NOMO-1 treated with dmso at 0.1 percent for 144 hours (cell line): Measurements from ENCODE around the gene TMEM244.
"Not testable (repeated sequence)": the region's sequence is repeated elsewhere in the genome, so short reads cannot be mapped to it uniquely, and the experiment has no call there.

Experiments
- DNase-seq: peaks from one replicate; lab custom pipeline; 2025; ENCODE audit not compliant: unreplicated experiment; lab: John Stamatoyannopoulos, UW

TMEM244 gene

GRCh38 chr6:129860908-129861665, at the start of gene TMEM244:
Gene TMEM244, minus strand, starts transcription at chr6:129861315. Its CDS starts 127 bp downstream, at chr6:129861188.
- DNase-seq: no peak

DNA sequence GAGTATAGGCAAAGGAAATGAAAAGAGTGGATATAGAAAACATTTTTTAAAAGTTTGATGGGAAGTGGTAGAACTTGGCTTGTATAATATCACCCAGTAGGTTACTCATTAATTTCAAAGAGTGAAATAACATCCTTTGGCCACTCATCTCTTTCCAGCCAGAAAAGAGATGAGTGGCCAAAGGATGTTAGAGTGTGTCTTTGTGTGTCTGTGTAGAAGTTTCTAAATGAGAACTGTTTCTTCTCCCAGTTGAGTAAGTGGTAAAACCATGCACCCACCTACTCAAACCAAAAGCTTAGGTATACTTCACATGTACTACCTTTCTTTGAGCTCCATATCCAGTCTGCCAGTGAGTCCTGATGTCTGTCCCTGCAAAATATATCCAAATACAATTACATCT, 47.7 kb upstream of the TMEM244 start:
- no peak for DNase-seq

DNA sequence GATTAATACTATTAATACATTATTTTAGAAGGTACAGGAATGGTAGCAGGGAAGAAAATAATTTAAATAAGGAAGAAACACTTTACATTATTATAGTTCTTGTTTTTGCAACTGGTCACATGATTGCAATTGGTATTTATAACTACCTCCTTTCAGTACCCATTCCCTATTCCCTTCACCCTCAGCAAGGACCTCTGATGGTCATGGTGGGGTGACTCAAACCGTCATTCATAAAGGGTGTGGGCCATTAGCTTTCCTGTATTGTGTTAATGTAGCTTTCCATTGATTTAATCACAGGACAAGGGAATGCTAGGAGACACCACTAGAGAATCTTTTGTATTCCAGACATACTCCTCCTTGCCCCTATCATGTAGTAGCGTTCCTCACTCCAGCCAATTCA, 47.2 kb upstream of the TMEM244 start:
- no peak for DNase-seq

- no peak for DNase-seq
These were observed 45.5 kb upstream of the TMEM244 start for GRCh38 chr6:129906515-129907077.

GRCh38 chr6:129903082-129903481, 42.0 kb upstream of the TMEM244 start:
- DNase-seq: no peak

- DNase-seq: no peak
These were observed 41.6 kb upstream of the TMEM244 start for GRCh38 chr6:129902681-129903080.

GRCh38 chr6:129901910-129902309, 40.8 kb upstream of the TMEM244 start:
- DNase-seq: no peak

- DNase-seq: peak; percentile 21
These were observed 34.6 kb upstream of the TMEM244 start for GRCh38 chr6:129895692-129896091.

GRCh38 chr6:129894921-129895320, 33.8 kb upstream of the TMEM244 start:
- DNase-seq: peak; percentile 48

- DNase-seq: no peak
These were observed 32.5 kb upstream of the TMEM244 start for GRCh38 chr6:129893640-129894039.

GRCh38 chr6:129890701-129891100, 29.6 kb upstream of the TMEM244 start:
- no peak for DNase-seq

GRCh38 chr6:129890164-129890563, 29.0 kb upstream of the TMEM244 start:
- DNase-seq: no peak

DNA sequence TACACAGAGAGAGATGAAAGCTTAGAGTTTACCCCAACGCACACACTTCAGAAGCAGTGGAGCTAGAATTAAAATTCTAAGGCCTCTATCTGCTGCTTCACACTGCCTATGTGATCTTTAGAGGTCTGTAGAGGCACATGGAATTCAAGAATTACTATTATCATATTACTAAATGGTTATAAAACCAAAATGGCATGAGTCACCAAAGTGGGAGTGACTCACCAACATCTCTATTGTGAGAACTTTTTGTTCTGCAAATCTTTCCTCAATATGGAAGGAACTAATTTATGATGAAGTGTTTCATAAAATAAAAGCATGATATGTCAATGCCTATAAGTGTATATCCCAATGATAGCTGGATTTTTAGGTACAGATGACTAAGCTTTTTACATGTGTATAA, 28.5 kb upstream of the TMEM244 start:
- DNase-seq: no peak

GRCh38 chr6:129886401-129887155, 25.5 kb upstream of the TMEM244 start:
- no peak for DNase-seq

DNA sequence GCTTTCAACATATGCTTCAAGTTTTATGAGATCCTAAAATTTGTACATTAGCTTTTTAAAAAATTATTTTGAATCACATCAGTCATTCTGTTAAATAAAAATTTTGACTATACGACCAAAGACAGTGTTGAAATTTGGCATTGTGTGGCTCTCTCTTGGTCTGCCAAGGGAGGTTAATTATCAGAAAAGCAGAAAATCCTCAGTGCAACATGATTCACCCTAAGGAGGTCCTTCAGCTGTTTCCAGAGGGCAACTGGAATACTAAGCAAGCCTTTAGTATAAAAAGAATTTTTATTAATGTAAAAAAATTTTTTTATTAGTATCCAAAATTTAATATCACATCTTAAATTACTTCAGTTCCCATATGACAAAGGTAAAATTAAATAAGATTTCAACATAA, 23.1 kb upstream of the TMEM244 start:
- DNase-seq: no peak

GRCh38 chr6:129882510-129883023, 21.5 kb upstream of the TMEM244 start:
- DNase-seq: no peak

DNA sequence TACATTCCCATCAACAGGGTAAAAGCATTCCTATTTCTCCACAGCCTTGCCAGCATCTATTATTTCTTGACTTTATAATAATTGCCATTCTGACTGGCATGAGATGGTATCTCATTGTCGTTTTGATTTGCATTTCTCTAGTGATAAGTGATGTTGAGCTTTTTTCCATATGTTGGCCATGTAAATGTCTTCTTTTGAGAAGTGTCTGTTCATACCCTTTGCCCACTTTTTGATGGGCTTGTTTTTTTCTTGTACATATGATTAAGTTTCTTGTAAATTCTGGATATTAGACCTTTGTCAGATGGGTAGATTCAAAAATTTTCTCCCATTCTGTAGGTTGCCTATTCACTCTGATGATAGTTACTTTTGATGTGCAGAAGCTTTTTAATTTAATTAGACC, 16.8 kb upstream of the TMEM244 start:
- not testable (repeated sequence) for DNase-seq

DNA sequence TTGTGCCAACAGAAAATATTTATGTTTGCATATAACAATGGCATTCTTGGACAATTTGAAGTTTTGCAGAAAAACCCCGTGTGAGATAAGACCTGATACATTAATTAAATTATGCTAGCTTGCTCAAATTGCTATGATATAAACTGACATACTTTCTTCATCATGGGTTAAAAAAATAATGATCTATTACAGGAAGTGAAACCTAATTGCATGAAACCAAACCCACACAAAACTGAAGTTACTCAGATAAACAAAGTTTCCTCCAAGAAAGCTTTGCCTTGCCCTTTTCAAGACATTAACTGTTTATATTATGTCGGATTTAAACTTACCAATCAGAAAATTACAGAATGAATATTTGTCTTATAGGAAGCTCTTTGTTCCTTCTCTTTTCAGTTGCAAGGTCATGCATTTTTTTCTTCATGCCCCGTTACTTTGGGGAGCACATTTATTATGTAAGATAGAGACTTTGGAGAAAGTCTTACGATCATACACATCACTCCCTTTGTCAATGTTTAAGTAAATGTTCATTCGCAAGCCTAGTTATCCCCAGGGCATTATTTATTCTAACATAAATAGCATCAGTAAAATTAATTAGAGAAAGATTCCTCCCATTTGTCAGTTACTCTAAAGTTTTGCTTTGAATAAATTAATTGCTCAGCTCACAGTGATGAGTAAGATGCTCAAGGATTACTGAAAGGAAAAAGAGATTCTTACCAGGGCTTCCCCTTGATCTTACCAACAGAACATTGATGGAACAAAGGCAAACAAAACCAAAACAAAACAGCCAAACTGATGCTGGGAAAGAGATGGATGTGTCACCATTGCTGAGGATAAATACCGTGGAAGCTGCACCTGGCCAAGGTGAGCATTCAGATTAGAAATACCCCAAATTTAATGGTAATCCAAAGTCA, 14.8 kb upstream of the TMEM244 start:
- peak; percentile 13 for DNase-seq

DNA sequence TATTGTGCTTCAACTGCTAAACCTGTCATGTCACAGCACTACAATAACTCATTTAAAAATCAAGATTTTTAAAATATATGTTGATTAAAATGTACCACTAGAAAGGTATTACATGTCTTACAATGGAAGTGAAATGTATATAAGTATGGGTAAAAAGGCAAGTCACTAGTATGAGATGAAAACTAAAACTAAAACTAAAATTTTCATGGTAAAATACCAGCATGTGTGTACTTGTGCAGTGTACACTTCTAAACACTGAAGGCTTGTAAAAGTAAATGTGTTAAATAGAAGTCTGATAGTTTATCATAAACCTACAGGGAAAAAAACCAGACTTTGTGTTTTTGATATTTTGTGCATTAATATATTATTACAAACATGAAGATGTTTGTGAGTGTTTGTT, 13.7 kb upstream of the TMEM244 start:
- DNase-seq: no peak

DNA sequence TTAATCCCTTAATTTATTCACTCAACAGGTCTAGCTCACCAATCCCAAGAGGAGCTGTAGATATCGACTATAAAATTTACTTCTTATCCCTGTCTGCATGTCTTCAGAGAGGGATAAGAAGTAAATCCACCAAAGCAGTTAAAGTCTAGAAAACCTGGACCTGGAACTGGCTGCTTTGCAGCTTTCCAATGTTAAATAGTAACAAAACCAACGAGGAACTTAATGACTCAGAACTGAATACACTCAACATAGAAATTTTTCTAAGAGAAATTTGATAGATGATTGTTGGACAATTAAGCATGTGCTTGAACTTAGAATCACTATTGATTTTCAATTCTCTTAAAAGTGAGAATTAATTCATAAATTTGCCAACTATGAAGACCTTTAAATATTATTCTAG, 11.5 kb upstream of the TMEM244 start:
- DNase-seq: no peak

DNA sequence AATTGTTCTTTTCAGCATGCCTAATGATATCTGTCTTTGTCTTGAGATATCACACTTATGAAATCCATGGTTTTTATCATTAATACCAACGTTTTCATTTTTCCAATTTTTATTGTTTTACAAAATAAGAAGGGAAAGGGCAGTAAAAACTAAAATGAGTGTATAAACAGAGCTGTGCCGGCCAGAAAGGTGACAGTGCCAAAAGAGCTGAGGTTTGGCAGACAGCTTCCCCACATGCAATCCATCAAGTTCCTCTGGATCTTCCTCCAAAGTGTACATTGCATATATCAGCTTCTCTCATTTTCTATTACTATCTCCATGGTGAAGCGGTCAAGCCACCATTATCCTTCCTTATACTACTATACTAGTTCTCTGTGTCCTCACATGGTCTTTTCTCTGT, 10.1 kb upstream of the TMEM244 start:
- no peak for DNase-seq
